Testis (tissue), 2 donors: Measurements from ENCODE around the gene OST4.

Experiments
- CTCF ChIP-seq, 3 experiments: fragments of 450-650 bp in 2 of 3; fragments of 200-600 bp in 1 of 3; sonication (generic) in 1 of 3; IDR thresholded peaks; one replicate each; pipeline ENCODE4 v1.5.1; 2016 to 2019; ENCODE audit warnings: antibody characterized with exemption in 3 of 3, mild to moderate bottlenecking in 2 of 3, moderate library complexity in 1 of 3
- POLR2A ChIP-seq: fragments of 450-650 bp; IDR thresholded peaks from one replicate; pipeline ENCODE4 v1.6.1; 2017; ENCODE audit warnings: antibody characterized with exemption, mild to moderate bottlenecking, moderate library complexity

GRCh38 chr2:27050996-27051901 is 20.2 kb downstream of the OST4 start, which contains the start of gene AGBL5:
- TF ChIP-seq POLR2A, result no peak
- no peak for TF ChIP-seq CTCF (IDR thresholded peaks at IDR 0.05)
